Body of pancreas (tissue), 4 donors: ENCODE results near the gene ANKRD39. TPM values are rescaled to one million over a fixed set of nuclear protein-coding genes. Genes with fewer than 3 reads are reported as not detected.

ENCODE experiments used
- ATAC-seq: fragments of 150-250 bp; one replicate; pipeline ENCODE4 v1.9.1; 2016
- DNase-seq, 4 donors: peaks; one replicate each; pipeline ENCODE4 v3.0.0-alpha.2; 2019
- H3K27ac ChIP-seq, 4 donors: fragments of 200-600 bp; sonication (generic); 1 replicate in 3 of 4; 2 replicates in 1 of 4; pipeline versions ENCODE4 v1.5.1 to v1.6.1; 2016 to 2019; ENCODE audit warnings: mild to moderate bottlenecking in 1 of 4, mixed read lengths in 1 of 4, moderate library complexity in 1 of 4
- H3K27me3 ChIP-seq, 2 donors: fragments of 200-600 bp; sonication (generic); one replicate each; pipeline ENCODE4 v1.6.0; 2016; ENCODE audit warnings: mild to moderate bottlenecking in 1 of 2
- H3K36me3 ChIP-seq, 2 donors: fragments of 200-600 bp; sonication (generic); replicated peaks in 1 of 2; 2 replicates each; pipeline ENCODE4 v1.5.1; 2016; ENCODE audit warnings: low read depth in 2 of 2; ENCODE audit not compliant: insufficient read depth in 1 of 2
- H3K4me1 ChIP-seq: fragments of 200-600 bp; sonication (generic); one replicate; pipeline ENCODE4 v1.6.0; 2016
- H3K4me3 ChIP-seq, 2 donors: fragments of 200-600 bp; sonication (generic); 1 replicate in 1 of 2; 2 replicates in 1 of 2; pipeline ENCODE4 v1.5.1; 2016 to 2019
- H3K9me3 ChIP-seq, 3 donors: fragments of 200-600 bp; sonication (generic); 1 replicate in 2 of 3; 2 replicates in 1 of 3; pipeline ENCODE4 v1.5.1; 2016
- POLR2A ChIP-seq, 3 donors: fragments of 450-650 bp; IDR thresholded peaks; one replicate each; pipeline ENCODE4 v1.6.1; 2016; ENCODE audit warnings: antibody characterized with exemption in 3 of 3, mild to moderate bottlenecking in 2 of 3
- WGBS, 2 donors: methylation state at CpG; one replicate each; pipeline ENCODE4 v1.1.5; 2017; 5-methylcytosine and 5-hydroxymethylcytosine counted together
- intact Hi-C: fragments of 100-400 bp; cut with DNase I; formaldehyde crosslinking; loops from one replicate; pipeline ENCODE4 v1.15.1; 2023
- total RNA-seq, 2 donors: library from RNA; depleted of rRNA; stranded (reverse); fragments of >200 nt; gene quantifications; one replicate each; pipeline ENCODE4 v1.1.0, GENCODE V29; 2016
- TF ChIP-seq, protein P1 (sequence below), 7 experiments: fragments of 450-650 bp in 4 of 7; fragments of 200-600 bp in 3 of 7; sonication (generic) in 3 of 7; IDR thresholded peaks; one replicate each; pipeline ENCODE4 v1.5.1; 2016 to 2019; ENCODE audit warnings: antibody characterized with exemption in 7 of 7

The ANKRD39 gene
- total RNA-seq, 2 donors from 2014 or later: 2.3 to 14.3 TPM

DNA sequence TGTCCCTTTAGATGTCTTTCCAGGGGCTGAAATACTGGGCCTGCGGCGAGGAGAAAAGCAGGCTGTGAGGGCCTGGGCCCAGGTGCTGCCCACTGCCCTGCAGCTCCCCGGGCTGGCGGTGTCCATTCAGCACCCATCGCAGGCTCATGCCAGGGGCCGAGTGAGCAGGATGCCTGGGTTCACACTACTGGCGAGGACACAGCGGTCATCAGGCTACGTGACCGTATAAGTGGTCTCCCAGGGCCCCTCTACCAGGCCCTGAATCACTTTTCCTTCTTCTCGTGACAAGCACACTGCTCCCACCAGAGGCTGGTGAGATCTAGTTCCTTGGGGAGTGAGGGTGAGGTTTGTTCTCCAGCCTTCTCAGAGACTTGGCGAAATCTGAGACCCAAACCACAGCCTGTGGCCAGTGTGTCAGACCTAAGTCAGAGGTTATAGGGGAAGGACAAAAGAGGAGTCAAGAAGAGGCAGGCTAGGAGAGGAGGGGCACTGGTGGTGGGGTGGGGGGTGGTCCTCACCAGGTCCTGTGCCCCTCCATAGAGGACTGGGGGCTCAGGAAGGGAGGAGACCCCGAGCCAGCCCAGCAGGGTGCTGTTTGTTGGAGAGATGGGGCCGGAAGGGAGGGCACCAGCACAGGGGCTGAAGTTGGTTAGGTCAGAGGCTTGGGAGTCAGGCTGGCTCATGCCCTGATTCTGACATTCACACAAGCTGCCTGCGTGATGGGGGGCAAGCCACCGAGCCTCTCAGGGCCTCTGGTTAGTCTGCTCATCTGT, 18.6 kb upstream of the ANKRD39 start:
- no peak for TF ChIP-seq POLR2A (IDR thresholded peaks at IDR 0.05)
- TF ChIP-seq, protein P1, sequence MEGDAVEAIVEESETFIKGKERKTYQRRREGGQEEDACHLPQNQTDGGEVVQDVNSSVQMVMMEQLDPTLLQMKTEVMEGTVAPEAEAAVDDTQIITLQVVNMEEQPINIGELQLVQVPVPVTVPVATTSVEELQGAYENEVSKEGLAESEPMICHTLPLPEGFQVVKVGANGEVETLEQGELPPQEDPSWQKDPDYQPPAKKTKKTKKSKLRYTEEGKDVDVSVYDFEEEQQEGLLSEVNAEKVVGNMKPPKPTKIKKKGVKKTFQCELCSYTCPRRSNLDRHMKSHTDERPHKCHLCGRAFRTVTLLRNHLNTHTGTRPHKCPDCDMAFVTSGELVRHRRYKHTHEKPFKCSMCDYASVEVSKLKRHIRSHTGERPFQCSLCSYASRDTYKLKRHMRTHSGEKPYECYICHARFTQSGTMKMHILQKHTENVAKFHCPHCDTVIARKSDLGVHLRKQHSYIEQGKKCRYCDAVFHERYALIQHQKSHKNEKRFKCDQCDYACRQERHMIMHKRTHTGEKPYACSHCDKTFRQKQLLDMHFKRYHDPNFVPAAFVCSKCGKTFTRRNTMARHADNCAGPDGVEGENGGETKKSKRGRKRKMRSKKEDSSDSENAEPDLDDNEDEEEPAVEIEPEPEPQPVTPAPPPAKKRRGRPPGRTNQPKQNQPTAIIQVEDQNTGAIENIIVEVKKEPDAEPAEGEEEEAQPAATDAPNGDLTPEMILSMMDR (IDR thresholded peaks at IDR 0.05): no peak
- Histone ChIP-seq H3K27ac (no peak overlapping the region), H3K4me1 (peaks cover 27% of the 10 kb centered on the region), H3K36me3 (no peaks in the 10 kb centered on the region), H3K9me3 (no peaks in the 10 kb centered on the region), H3K27me3 (no peaks in the 10 kb centered on the region), H3K4me3 (no peak overlapping the region)
- WGBS, 2 donors: 79 to 88% methylated on average over 14 to 16 of the region's 16 CpGs
- no peak for ATAC-seq
- no peak for DNase-seq
- intact Hi-C loops: no loop called here

DNA sequence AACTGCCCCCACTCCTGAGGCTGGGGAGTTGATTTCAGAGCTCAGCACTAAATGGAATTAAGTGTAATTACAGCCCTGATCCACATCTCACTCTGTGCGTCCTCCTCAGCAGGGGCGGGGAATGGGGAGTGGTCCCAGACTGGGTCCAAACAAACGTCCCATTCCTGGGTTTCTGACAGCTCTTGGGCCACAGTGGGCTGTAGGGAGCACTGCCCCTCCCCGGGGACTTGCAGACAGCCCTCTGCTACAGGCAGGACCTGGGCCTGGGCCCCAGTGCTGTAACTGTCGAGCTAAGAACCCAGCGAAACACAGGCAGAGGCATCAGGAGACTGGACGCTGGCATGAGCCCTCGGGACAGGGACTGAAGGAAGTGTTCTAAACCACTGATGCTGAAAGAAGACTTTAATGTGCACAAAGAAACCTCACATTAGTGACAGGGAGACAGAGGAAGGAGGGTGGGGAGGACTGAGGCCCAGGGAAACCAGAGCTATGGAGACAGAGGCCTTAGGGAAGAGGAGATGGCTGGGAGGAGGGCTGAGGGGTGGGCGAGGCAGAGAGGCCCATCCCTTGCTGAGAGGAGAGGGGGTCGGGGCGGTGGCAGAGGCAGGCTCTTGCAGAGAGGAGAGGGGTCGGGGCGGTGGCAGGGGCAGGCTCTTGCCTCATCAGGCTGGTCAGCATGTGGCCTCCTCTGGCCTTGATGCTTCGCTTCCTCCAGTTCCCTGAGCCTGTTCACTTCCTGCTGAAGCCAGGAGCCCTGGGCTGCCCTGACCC, 17.9 kb upstream of the ANKRD39 start:
- H3K27ac ChIP-seq: no peak overlapping the region
- H3K4me3 ChIP-seq: no peak overlapping the region
- no peaks in the 10 kb centered on the region for H3K9me3 ChIP-seq
- DNase-seq (no peak), ATAC-seq (no peak)
- intact Hi-C loops: no loop called here
- no peaks in the 10 kb centered on the region for H3K36me3 ChIP-seq
- TF ChIP-seq, protein P1 (IDR thresholded peaks at IDR 0.05): no peak
- no peaks in the 10 kb centered on the region for H3K27me3 ChIP-seq
- H3K4me1 ChIP-seq: peaks cover 29% of the 10 kb centered on the region
- WGBS, 2 donors: 65 to 72% methylated on average over 10 to 14 of the region's 14 CpGs

DNA sequence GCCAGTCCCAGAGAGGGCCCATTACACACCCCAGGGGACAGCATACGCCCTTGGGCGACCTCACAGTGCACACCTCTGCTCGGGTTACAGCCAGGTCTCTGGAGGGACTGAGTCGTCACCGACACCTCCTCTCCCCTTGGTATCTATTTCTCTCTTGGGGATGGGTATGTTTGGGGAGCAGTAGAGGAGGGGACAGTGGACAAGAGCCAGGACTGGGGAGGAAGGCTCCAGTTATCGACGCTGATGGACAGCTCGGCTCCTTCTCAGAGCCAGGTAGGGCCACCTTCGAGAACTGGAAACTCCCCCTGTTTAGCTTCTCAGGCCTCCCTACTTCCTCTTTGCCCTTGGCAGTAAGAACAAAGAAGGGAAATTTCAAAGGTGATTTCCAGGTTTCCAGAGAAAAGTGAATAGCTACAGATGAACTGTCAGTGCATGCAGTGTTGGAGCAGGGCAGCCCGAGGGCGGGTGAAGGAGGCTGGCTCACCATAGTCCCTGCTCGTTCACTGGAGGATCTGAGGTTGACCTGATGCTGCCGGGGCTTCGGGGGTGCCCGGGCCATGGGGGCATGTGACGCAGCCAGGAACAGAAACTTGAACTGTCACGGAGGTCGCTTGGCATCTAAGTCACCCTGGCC, 16.5 kb upstream of the ANKRD39 start:
- no peak overlapping the region for H3K4me3 ChIP-seq
- H3K27me3 ChIP-seq: no peaks in the 10 kb centered on the region
- no peaks in the 10 kb centered on the region for H3K36me3 ChIP-seq
- 19 to 29% methylated on average over 14 to 18 of the region's 18 CpGs for WGBS, 2 donors
- intact Hi-C loops: no loop called here
- DNase-seq (no peak), ATAC-seq (peak; percentile 22)
- H3K27ac ChIP-seq: peak overlapping the region in 2 of 4 donors; percentile 60 to 79
- no peaks in the 10 kb centered on the region for H3K9me3 ChIP-seq
- H3K4me1 ChIP-seq: peaks cover 37% of the 10 kb centered on the region
- peak in 2 of 3 donors; percentile 21 to 29 for TF ChIP-seq POLR2A (IDR thresholded peaks at IDR 0.05)
- TF ChIP-seq, protein P1 (IDR thresholded peaks at IDR 0.05): no peak

DNA sequence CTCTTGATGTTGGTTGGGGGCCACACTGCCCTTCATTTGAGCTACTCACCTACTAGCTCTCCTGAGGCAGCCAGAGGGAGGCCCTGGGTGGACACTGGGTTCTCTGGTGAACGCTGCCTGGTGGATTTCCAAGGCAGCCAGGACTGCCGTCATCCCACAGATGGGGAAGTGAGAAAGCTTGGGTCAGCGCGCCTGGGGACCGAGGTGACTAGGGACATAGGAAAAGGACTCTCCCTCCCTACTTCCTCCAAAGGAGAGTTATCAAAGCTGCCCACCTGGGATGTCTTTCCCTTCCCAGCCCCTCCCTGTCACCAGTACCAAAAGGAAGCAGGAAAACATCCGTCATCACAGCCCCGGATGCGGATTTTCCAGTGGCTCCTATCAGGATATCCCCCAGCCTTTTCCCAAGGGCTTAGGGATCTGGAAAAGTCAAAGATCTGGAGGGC, 15.9 kb upstream of the ANKRD39 start:
- TF ChIP-seq POLR2A (IDR thresholded peaks at IDR 0.05): no peak
- TF ChIP-seq, protein P1 (IDR thresholded peaks at IDR 0.05): no peak
- Histone ChIP-seq H3K4me3 (no peak overlapping the region), H3K4me1 (peaks cover 37% of the 10 kb centered on the region), H3K27ac (peak overlapping the region in 2 of 4 donors; percentile 60 to 79), H3K9me3 (no peaks in the 10 kb centered on the region), H3K27me3 (no peaks in the 10 kb centered on the region), H3K36me3 (no peaks in the 10 kb centered on the region)
- intact Hi-C loops: no loop called here
- ATAC-seq (no peak), DNase-seq (peak in 1 of 4 donors; percentile 53)
- 57 to 80% methylated on average over 4 to 8 of the region's 8 CpGs for WGBS, 2 donors
